Left lobe of liver (tissue), 2 donors: ENCODE results near the gene DCC. TPM values are rescaled to one million over a fixed set of nuclear protein-coding genes. Genes with fewer than 3 reads are reported as not detected.

ENCODE experiments used
- ATAC-seq: fragments of 200-7000 bp; cut with Tn5 transposase; one replicate; pipeline ENCODE4 v1.9.1; 2020; ENCODE audit warnings: mild to moderate bottlenecking, moderate library complexity
- DNase-seq: peaks from one replicate; pipeline ENCODE4 v3.0.0-alpha.2; 2020; ENCODE audit warnings: low spot score
- total RNA-seq: library from RNA; stranded (reverse); gene quantifications from one replicate; pipeline ENCODE4 v1.2.1, GENCODE V29; 2021
- donor health status: DM: no; HTN: no; CAD: no; lungs with moderate emphysema.
- donor health status: DM: no; HTN: yes; CAD: no.

Gene DCC
- total RNA-seq, 1 donor from 2014 or later, result not detected

DNA sequence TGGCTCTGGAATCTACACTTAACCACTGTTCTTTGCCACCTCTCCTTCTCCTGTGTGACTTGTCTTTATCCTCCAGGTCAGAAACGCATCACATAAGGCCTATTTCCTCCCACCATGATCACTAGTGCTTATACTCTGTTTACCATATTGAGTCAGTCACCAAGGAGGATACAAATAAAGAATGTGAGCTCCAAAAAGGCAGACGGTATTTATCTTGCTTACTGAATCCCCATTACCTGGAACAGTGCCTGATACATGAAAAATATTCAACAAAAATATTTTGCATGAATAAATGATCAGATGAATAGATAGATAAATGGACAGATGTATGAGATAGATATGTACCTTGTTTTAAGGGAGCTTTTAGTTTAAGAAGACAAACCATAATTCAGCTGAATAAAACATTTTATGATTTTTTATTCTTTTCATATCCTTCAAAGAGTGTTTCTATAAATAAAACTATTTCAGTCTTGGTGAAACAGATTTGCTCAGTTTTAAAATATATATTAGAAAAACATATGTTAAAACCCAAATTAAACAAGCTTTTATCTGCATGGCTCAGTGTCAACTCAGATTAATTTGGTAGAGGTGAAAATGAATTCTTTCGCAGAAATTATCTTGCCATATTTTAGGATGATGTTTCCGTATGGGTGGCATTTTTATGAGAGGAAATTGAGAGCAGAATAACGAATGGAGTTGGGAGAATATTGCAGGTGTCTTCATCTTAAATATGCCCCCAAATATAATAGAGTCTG lies 799.9 kb downstream of the DCC start:
- ATAC-seq, result no peak
- DNase-seq, result no peak

DNA sequence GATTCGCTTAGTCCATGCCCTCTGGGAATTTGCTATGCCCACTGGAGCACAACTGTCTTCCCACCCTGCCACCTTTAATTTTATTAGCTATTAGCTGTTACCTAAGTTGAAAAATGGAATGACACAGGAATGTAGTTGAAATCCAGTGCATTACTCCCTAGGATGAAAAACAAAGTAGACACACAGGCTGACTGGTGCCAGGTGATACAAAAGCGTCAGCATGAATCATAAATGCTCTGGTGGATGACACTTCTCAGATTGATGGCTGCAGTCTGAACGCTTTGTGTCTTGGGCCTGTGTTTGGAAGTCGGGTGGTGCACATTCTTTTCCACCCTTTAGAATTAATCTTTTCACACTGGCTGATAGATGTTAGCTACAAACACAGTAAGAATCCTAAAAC lies 802.0 kb downstream of the DCC start:
- DNase-seq (no peak), ATAC-seq (no peak)

DNA sequence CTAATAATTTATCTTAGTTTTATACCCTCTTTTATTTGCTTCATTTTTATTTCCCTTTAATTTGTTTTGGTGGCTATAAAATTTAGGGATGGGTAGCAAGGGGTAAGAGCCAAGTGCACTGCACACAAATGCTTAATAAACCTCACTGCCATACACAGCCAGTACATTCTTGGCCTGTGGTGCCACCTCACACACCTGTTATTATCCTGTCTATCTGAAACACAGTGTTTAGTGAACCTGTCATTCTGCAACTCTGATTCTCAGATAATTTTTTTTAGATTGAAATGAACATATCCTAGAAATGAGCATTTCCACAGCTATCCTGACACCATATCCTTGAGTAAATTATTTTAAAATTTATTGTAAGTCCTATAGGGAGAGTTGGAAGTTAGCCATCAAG lies 807.5 kb downstream of the DCC start:
- ATAC-seq, result no peak

DNA sequence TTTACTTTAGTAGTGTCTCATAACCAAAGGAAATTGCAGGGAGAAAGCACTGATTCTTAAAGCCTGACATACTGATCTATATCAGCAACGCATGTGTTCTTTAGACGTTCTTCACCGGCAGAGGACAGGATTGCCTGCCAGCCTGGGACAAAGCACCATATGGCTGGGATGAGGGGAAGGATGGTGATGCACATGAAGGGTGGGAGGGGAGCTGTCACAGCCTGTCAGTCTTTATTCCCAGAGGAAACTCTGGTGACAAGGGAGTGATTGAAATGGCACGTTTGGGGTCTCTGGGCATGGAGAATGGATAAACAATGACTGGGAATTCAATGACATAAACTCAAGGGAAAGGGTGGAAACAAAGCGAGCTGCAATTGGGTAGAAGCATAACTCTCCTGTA lies 808.1 kb downstream of the DCC start:
- ATAC-seq (no peak), DNase-seq (no peak)

More for the DNA sequence above, 807.5 kb downstream of the DCC start:
- no peak for DNase-seq

DNA sequence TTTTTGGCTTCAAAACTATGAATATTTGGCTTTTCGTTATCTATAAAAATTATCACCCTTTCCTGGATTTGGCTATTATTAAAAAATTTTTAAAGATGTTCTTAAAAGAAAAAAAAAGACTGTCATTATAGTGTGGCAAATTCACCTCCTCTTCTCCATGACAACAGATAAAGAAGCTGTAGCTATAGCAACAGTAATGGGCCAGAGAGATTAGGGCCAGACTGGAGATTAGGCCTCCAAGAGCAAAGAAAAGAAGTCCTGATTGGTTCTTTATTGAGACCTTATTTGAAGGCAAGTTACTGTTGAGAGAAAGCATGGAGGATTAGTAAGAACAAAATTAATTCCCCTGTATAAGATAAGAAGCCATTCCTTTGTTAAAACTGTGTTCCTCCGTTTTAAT lies 812.5 kb downstream of the DCC start:
- no peak for ATAC-seq
- DNase-seq, result no peak

DNA sequence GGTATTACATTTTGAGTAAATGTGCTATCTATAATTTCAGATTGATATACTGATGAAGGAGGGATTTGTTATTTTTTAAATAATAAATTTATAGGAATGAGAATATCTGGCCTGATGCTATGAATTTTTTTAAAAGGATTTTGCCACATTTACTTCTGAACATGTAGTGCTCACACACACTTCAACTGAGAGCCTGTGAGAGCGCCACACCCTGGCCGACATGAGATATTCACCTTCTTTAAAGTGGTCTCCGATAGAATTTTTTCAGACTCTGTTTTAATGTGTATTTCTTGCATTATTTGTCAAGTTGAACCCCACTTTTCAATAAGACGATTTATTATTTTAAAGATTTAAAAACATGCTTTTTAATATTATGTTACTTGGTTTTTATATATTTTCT lies 813.3 kb downstream of the DCC start:
- DNase-seq (no peak), ATAC-seq (no peak)

DNA sequence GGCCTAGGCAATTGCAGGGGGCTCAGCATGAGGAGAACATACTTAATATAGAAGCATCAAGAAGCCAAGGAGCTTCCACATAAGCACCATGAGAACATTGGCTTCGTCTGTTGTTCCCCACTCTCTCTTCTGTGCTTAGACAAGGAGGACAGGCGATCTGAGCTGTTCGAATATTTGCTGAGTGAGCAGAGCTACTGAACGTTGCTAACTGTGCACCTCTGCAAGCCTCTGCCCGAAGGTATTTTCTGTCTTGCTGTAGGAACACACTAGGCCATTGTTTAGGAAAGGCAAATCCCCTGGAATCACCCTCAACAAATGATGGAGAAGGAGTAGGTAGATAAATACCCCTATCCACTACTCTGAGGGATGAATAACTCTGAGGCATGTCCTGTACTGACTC lies 813.8 kb downstream of the DCC start:
- ATAC-seq, result no peak
- no peak for DNase-seq

DNA sequence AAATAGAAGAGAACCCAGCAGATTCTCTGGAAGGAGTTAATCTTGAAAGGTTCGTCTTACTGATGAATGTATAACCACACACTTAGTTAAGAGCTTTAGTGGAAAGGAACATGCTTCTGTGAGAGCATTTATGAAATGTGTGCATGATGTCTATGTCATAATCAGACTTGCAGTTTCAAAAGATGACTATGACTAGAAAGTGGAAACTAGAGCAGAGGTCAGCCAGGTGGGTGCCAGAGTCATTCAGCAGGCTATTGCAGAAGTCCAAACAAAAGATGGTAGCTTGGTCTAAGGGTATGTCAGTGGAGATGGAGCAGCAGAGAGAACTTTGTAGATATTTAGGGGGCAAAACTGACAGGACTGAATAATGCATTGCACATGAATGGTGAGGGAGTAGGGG lies 825.8 kb downstream of the DCC start:
- DNase-seq, result no peak
- ATAC-seq, result no peak

DNA sequence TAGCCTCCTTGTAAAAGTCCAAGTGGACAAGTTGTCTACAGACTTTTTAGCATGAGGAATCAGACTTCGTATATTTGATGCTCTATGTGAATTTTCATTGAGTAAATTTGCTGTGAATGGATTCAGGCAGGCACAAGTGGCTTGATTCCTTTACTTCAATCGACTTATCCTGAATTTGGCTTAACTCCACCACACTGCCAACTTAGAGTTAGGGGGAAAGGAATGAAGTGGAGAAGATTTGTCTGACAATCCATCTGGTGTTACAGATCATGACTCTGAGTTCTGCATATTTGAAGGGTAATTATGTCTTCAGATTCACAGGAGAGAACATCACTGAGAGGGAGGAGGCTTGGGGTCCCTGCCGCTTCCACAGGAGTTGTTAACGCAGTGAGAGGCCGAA lies 829.3 kb downstream of the DCC start:
- no peak for ATAC-seq
- DNase-seq, result no peak

DNA sequence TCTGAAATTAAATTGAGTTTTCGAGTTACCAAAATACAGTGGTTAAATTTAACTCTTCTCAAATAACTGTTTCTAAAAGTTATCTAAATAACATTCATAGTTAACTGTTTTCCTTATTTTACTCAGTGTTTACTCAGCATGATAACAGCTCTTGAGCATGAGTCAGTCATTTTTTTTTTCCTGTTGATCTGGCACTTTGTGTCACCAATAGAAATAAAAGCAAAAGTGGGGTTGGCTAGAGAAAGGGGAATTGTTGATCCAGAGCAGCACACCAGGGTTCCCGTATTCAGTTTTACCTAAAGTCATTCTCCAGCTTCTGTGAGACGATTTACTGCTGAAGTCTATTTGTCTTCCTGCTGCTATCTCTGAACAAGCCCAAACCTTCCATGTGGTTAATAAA lies 851.6 kb downstream of the DCC start:
- DNase-seq (no peak), ATAC-seq (no peak)

DNA sequence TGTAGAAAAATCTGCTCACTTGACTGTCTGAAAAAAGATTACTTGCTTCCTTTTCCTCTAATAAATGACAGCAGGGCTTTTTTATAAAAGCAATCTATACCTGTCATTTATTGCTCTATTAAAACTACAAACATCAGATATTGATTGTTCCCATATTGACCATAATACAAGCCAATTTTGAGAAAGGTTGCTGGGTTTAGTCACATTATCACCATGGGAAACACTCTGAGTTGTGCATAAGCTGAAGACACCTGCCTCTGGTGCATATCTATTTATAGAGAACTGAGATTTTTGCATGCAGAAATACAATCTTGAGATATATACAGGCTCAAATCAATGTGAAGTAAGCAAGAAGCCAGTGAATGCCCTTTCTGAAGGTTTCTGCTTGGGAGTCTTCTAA lies 853.9 kb downstream of the DCC start:
- DNase-seq (no peak), ATAC-seq (no peak)

DNA sequence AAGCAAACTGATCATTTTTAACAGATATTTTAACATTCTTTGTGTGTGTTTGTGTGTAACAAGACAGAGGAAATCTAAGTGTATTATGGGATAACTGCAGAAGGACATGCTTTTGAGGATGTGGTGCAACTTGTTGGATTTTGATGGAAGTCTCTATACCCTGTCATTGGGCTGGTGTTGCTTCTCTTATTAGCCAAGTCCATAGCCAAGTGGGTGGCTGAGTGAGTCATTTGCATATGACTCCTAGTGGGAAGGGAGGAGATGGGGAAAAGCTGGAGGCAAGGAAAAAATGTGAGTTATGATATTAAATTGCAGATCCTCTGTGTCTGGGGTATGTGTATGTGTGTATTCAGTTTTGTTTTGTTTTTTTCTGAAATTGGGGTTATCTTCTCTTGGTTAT lies 879.9 kb downstream of the DCC start:
- no peak for ATAC-seq
- no peak for DNase-seq

DNA sequence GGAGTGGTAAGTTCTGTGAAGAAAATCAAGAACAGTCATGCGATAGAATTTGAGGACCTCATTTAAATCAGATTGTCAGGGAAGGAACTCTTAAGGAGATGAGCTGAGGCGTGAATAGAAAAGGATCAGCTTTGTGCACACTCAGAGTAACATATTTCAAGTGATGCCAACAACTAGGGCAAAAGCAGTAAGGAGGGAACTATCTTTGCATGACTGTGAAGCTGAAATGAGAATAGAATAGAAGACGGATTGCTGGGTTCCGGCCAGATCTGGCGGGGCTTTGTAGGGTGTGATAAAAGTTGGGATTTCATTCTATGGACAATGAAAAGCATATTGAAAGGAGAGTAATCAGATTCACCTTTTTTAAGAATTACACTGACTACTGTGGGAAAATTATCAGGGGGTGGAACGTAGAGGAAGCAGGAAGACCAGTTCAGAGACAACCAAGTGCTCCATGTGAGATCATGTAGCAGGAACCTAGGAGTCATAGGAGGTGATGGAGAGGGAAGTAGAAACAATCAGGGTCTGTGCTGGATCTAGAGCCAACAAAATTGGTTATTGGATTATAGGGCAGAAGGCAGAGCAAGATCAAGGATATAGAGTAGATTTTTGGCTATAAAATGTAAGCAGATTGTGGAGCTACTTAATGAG lies 884.3 kb downstream of the DCC start:
- no peak for ATAC-seq

DNA sequence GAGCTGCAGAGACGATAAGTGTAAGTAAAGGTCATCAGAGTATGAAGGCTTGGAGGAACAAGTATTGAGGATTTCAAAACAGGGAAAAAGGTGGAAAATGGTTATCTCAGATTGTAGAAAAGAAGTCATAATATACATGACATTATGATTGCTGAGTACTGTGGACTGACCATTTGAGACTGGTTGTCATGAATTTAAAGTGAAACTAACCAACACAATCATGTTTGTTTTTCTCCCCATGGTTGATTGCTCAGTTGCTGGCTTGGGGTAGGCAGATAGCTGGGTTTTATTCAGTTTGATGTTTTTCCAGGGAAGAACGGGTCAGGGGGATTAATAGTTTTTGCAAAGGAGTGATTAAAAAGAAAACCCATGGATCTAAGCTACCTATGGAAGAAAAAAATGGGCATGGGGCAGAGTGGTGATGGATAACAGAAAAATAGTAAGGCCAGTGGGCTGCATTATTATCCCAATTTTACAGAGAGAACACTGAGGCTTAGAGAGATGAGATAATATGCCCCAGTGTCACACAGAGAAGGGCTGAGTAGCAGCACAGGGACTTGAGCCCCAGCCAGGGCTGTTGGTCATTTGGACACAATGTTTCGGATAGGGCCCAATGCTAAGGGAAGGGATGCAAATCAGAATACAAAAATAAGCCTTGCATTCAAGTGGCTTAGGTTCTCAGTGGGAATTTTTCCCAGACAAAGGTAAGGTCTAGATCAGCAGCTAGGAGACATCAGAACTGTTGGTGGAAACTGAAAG lies 885.7 kb downstream of the DCC start:
- DNase-seq (no peak), ATAC-seq (no peak)

More for the DNA sequence above, 884.3 kb downstream of the DCC start:
- no peak for DNase-seq

DNA sequence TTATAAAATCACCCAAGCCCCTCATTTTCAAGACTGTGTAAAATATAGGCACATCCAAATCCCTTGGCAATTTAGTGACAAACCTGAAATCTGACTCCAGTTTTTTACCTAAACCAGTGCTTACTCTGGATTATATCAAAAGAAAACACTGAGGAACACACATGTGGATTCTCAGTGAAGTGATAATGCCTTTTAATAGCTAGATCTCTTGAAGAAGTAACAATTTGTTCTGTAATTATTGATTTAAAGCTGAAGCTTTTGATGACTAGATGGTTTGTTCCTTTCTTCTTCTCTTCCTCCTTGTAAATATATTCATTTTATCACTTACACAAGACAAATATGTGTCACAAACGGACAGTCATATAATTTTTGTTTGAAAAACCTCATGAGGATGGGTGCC lies 894.6 kb downstream of the DCC start:
- ATAC-seq, result no peak

DNA sequence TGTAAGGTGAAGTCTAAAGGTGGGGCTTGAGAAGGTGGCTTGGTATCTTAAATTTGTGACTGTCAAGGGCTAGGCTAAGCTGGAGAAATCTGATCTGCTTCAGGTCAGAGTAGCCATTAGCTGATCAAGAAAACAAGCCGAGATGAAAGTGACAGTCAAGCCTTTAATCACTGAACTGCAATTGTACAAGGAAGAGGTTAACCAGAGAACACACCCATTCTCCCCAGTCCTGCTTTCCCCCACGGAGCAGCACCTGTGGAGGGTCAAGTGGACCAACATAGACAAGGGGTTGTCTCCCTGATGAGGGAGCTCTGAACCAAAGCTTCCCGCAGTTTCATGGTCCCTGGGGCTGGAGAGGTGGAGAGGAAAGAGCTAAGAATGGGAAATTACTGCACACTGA lies 901.2 kb downstream of the DCC start:
- DNase-seq (no peak), ATAC-seq (no peak)

More for the DNA sequence above, 894.6 kb downstream of the DCC start:
- no peak for DNase-seq

DNA sequence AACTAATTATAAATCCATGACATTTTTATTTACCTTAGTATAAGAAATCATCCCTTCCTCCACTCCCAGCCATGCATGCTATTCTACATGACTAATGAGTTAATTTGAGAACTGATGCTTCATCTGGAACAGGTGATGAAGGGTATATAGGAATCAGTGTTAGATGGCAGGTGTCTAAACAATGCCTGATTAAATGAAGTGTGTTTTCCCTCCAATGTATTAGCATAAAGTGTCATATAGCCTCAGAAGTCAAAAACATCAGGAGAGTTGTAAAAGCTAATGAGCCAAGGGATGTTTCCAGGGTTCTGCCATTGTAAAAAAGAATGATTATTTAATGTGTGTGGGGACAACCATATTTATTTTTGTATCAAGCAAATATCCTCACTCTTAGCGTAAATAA lies 913.8 kb downstream of the DCC start:
- DNase-seq, result no peak
- no peak for ATAC-seq

DNA sequence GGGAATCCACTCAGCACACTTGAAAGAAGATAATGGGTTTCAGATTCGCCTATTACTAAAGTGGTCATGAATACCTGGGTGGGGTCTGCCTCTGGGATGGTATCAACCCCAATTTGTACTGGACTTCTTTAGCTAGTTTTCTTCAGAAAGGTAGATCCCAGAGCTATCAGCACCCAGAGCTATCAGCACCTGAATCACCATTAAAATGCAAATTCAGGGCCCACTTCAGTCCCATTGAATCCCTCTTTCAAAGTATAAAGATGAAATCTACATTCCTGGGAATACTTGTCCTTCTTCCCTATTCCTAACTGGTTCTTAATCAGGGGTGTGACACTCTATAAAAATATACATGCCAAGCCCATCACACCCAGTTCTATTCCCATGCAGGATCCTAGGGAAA lies 914.3 kb downstream of the DCC start:
- ATAC-seq (no peak), DNase-seq (no peak)

DNA sequence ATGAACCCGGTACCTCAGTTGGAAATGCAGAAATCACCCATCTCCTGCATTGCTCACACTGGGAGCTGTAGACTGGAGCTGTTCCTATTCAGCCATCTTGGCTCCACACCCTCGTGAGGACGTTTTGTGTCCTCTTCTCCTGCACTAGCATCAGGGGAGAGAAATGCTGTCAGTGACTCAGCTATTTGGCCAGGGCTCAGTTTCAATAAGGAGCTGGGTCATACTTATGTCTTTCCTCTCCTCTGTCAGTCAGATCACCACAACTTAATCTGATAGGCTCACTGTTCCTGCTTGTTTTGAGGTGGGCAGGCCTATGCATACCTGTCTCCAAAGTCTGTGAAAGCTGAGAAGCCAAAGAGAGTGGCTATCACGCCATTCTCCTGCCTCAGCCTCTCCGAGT lies 921.2 kb downstream of the DCC start:
- no peak for DNase-seq

DNA sequence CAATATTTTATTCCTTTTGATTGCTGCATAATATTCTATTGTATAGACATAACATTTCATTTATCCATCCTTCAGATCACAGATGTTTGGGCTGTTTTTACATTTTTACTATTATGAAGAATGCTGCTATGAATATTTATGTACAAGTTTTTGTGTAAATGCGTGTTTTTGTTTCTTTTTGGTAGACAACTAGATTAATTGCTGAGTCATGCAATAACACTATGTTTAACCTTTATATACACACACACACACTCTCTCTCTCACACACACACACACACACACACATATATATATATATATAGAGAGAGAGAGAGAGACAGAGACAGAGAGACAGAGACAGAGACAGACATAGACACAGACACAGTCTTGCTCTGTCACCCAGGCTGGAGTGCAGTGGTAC lies 926.9 kb downstream of the DCC start:
- ATAC-seq (no peak), DNase-seq (no peak)

More for the DNA sequence above, 921.2 kb downstream of the DCC start:
- no peak for ATAC-seq

DNA sequence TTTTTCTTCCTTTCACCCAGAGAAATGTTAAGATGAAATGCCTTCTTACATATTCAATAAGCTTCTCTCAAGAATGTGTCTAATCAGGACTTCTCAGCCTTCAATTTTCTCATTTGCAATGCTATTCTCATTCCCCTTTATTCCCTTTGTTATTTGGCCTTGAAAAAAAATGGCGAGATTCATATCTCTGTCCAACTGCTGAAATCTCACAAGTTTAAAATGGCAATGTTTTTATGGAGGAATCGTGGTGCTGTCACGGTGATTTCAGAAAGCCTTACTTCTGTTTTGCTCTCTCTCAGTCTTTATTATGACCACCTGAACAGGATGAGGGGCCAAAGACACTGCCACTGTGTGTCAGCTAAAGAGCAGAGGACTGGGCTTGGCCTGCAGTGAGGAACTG lies 928.5 kb downstream of the DCC start:
- DNase-seq (no peak), ATAC-seq (no peak)

DNA sequence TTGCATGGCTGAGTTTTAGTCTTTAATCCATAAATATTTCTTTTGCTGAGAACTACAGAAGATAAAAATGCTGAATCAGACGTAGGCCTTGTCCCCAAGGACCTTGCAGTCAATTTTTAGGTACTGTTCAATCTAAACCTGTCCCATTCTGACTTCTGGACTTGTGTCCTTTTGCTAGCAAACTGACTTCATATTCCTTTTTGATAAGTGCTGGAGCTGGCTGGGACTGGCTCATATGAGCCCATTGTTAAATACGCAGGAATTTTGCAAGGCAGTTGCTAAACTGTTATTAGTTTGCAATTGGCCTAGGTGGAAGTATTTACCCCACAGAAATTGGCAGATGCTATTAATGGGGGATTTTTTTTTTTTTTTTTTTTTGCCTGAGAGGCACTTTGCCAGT lies 941.4 kb downstream of the DCC start:
- DNase-seq, result no peak
- ATAC-seq, result peak; percentile 71
